Epithelial cell of prostate (primary cell): ENCODE results near the gene GNLY.

Experiments
- DNase-seq: peaks from one replicate; pipeline ENCODE4 v3.0.0-alpha.2; 2011; ENCODE audit warnings: low read depth, low spot score
- H3K27ac ChIP-seq: fragments of 450-650 bp; 2 replicates; pipeline ENCODE4 v1.5.1; 2017; ENCODE audit warnings: mild to moderate bottlenecking

GNLY gene

GRCh38 chr2:85740193-85740592 is 46.0 kb downstream of the GNLY start:
- DNase-seq: no peak
- no peak overlapping the region for H3K27ac ChIP-seq

- peak overlapping the region; percentile 77 for H3K27ac ChIP-seq
- no peak for DNase-seq
Measured at GRCh38 chr2:85741211-85741832, 47.2 kb downstream of the GNLY start.

GRCh38 chr2:85741833-85742455 is 47.8 kb downstream of the GNLY start:
- H3K27ac ChIP-seq: peak overlapping the region; percentile 77
- DNase-seq: no peak

- no peak overlapping the region for H3K27ac ChIP-seq
- DNase-seq: no peak
Measured at GRCh38 chr2:85743304-85743978, 49.3 kb downstream of the GNLY start.

GRCh38 chr2:85744055-85744454 is 49.9 kb downstream of the GNLY start:
- DNase-seq: no peak
- H3K27ac ChIP-seq: no peak overlapping the region

- H3K27ac ChIP-seq: no peak overlapping the region
- no peak for DNase-seq
Measured at GRCh38 chr2:85744741-85745601, 50.8 kb downstream of the GNLY start.

- H3K27ac ChIP-seq: no peak overlapping the region
- no peak for DNase-seq
Measured at GRCh38 chr2:85745619-85746018, 51.5 kb downstream of the GNLY start.

GRCh38 chr2:85746321-85747004 is 52.3 kb downstream of the GNLY start:
- no peak overlapping the region for H3K27ac ChIP-seq

GRCh38 chr2:85747441-85747840 is 53.3 kb downstream of the GNLY start:
- no peak overlapping the region for H3K27ac ChIP-seq
- DNase-seq: no peak

More at GRCh38 chr2:85746321-85747004, 52.3 kb downstream of the GNLY start:
- no peak for DNase-seq

- no peak for DNase-seq
- no peak overlapping the region for H3K27ac ChIP-seq
Measured at GRCh38 chr2:85748039-85748734, 54.0 kb downstream of the GNLY start.
